OCI-LY7 (cell line): ENCODE results near the gene CSNK2A1.

Source experiments
- EZH2phosphoT487 ChIP-seq: fragments of 200-600 bp; sonication (generic); IDR thresholded peaks from 2 replicates; pipeline ENCODE4 v1.6.1; 2018; ENCODE audit warnings: low read depth, borderline replicate concordance, mild to moderate bottlenecking, mixed run types, antibody characterized with exemption, low read length, moderate library complexity, mixed read lengths
- TF ChIP-seq, protein P1 (sequence below): fragments of 200-600 bp; sonication (generic); conservative IDR thresholded peaks from 2 replicates; pipeline ENCODE4 v1.5.1; 2014; ENCODE audit warnings: mild to moderate bottlenecking, antibody characterized with exemption, low read length, moderate library complexity, mixed read lengths

DNA sequence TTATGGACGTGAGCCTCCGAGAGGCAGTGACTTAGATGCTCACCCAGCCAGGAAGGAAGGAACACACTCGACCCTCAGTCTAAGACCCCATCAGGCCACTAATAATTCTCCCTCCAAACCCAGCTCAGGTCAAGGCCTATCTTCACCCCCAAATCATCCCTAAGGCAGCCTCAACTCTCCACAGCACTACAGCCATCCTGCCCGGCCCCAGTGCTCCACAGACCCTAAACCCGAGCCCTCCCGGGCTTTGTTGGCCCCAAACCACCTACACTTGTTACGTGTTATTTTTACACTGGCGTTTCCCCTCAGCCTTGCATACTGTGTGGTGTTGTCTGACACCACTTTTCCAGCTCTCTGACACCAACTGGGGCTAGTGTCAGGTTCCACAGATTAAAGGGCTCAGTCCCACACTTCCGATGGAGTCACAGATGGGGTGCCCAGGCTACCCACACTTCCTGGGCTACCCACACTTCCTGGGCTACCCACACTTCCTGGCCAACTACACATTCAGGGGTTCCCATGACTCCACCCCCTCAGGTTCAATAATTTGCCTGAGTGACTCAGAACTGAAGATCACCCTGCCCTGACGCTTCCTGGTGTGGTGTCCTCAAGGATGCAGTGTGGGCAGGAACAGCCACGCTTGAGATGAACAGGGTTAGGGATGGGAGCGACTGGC lies 110.2 kb downstream of the CSNK2A1 start:
- TF ChIP-seq, protein P1, sequence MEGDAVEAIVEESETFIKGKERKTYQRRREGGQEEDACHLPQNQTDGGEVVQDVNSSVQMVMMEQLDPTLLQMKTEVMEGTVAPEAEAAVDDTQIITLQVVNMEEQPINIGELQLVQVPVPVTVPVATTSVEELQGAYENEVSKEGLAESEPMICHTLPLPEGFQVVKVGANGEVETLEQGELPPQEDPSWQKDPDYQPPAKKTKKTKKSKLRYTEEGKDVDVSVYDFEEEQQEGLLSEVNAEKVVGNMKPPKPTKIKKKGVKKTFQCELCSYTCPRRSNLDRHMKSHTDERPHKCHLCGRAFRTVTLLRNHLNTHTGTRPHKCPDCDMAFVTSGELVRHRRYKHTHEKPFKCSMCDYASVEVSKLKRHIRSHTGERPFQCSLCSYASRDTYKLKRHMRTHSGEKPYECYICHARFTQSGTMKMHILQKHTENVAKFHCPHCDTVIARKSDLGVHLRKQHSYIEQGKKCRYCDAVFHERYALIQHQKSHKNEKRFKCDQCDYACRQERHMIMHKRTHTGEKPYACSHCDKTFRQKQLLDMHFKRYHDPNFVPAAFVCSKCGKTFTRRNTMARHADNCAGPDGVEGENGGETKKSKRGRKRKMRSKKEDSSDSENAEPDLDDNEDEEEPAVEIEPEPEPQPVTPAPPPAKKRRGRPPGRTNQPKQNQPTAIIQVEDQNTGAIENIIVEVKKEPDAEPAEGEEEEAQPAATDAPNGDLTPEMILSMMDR = no peak
- TF ChIP-seq EZH2phosphoT487 = no peak
